Naive thymus-derived CD4-positive, alpha-beta T cell (primary cell): ENCODE measurements around the gene RAB18. TPM values are rescaled to one million over a fixed set of nuclear protein-coding genes. Genes with fewer than 3 reads are reported as not detected.

Source experiments
- ATAC-seq: fragments of 150-1000 bp; cut with Tn5 transposase; 2 replicates; pipeline ENCODE4 v1.10.0; 2021; ENCODE audit warnings: mild to moderate bottlenecking, moderate library complexity
- CTCF ChIA-PET: fragments of 350-600 bp; sonication (Branson Sonifier 250); formaldehyde crosslinking; loops from one replicate; lab custom pipeline; 2021; ENCODE audit warnings: antibody characterized with exemption; lab: Charles Lee
- POLR2A ChIA-PET: fragments of 350-600 bp; sonication (Branson Sonifier 250); formaldehyde crosslinking; loops from one replicate; lab custom pipeline; 2021; ENCODE audit warnings: antibody characterized with exemption, inconsistent platforms; lab: Charles Lee
- DNase-seq, 9 donors: peaks; one replicate each; pipeline versions ENCODE4 v3.0.0 to v3.0.0-alpha.2; 2020 to 2022; ENCODE audit warnings: mixed read lengths in 1 of 9
- H3K27ac ChIP-seq: one replicate; pipeline ENCODE4 v1.7.0; 2013; ENCODE audit warnings: mild to moderate bottlenecking, low read depth, low read length, moderate library complexity
- H3K27me3 ChIP-seq, 2 donors: one replicate each; pipeline ENCODE4 v1.7.0; 2013; ENCODE audit warnings: low read length in 2 of 2, mild to moderate bottlenecking in 2 of 2, moderate library complexity in 2 of 2; ENCODE audit not compliant: control insufficient read depth in 2 of 2, insufficient read depth in 2 of 2
- H3K36me3 ChIP-seq, 3 experiments: 1 replicate in 2 of 3; 2 replicates in 1 of 3; pipeline ENCODE4 v1.7.0; 2013; ENCODE audit warnings: low read length in 3 of 3, mild to moderate bottlenecking in 3 of 3, moderate library complexity in 1 of 3; ENCODE audit not compliant: insufficient read depth in 3 of 3, control insufficient read depth in 2 of 3
- H3K4me1 ChIP-seq, 2 donors: one replicate each; pipeline ENCODE4 v1.7.0; 2013; ENCODE audit warnings: low read length in 2 of 2, mild to moderate bottlenecking in 2 of 2, moderate library complexity in 1 of 2; ENCODE audit not compliant: control insufficient read depth in 2 of 2, insufficient read depth in 2 of 2
- H3K4me3 ChIP-seq: 2 replicates; pipeline ENCODE4 v1.7.0; 2013; ENCODE audit warnings: mild to moderate bottlenecking, low read length
- H3K9me3 ChIP-seq, 3 experiments: 1 replicate in 2 of 3; 2 replicates in 1 of 3; pipeline ENCODE4 v1.7.0; 2013; ENCODE audit warnings: low read length in 3 of 3; ENCODE audit not compliant: control insufficient read depth in 2 of 3
- H3K27ac Mint-ChIP-seq, 9 donors: one replicate each; pipeline ENCODE4 v1.8.0; 2020 to 2022; ENCODE audit warnings: mixed read lengths in 9 of 9, mild to moderate bottlenecking in 8 of 9, moderate library complexity in 5 of 9, inconsistent platforms in 2 of 9
- H3K27me3 Mint-ChIP-seq, 5 donors: one replicate each; pipeline ENCODE4 v1.8.0; 2021 to 2022; ENCODE audit warnings: mixed read lengths in 5 of 5, mild to moderate bottlenecking in 1 of 5
- H3K36me3 Mint-ChIP-seq, 5 donors: one replicate each; pipeline ENCODE4 v1.8.0; 2020 to 2022; ENCODE audit warnings: mixed read lengths in 5 of 5, mild to moderate bottlenecking in 3 of 5, inconsistent platforms in 1 of 5
- H3K4me1 Mint-ChIP-seq, 7 donors: one replicate each; pipeline ENCODE4 v1.8.0; 2020 to 2022; ENCODE audit warnings: mixed read lengths in 7 of 7, mild to moderate bottlenecking in 3 of 7, inconsistent platforms in 1 of 7
- H3K4me3 Mint-ChIP-seq, 10 donors: one replicate each; pipeline ENCODE4 v1.8.0; 2020 to 2022; ENCODE audit warnings: mild to moderate bottlenecking in 10 of 10, mixed read lengths in 10 of 10, moderate library complexity in 6 of 10, inconsistent platforms in 2 of 10
- H3K9me3 Mint-ChIP-seq, 11 donors: one replicate each; pipeline ENCODE4 v1.8.0; 2020 to 2022; ENCODE audit warnings: mixed read lengths in 11 of 11, mild to moderate bottlenecking in 4 of 11, inconsistent platforms in 1 of 11, moderate library complexity in 1 of 11
- intact Hi-C, 2 donors: fragments of 100-400 bp; cut with micrococcal nuclease; formaldehyde crosslinking; loops; one replicate each; pipeline ENCODE4 v1.15.1; 2023
- polyA plus RNA-seq, 2 donors: library from polyadenylated mRNA; unstranded; fragments of 300-500 nt; fragmentation: Illumina TruSeq; gene quantifications; one replicate each; pipeline ENCODE4 v1.2.3, GENCODE V29; 2021
- total RNA-seq, 6 experiments: library from RNA in 5 of 6; stranded (reverse) in 5 of 6; gene quantifications; 1 replicate in 5 of 6; 2 replicates in 1 of 6; pipeline ENCODE4 v1.2.3 and lab custom pipeline; 2021 to 2026

The RAB18 gene
- total and polyA plus RNA-seq, 7 experiments from 2014 or later: 54.0 to 96.1 (median 73.6) TPM

DNA sequence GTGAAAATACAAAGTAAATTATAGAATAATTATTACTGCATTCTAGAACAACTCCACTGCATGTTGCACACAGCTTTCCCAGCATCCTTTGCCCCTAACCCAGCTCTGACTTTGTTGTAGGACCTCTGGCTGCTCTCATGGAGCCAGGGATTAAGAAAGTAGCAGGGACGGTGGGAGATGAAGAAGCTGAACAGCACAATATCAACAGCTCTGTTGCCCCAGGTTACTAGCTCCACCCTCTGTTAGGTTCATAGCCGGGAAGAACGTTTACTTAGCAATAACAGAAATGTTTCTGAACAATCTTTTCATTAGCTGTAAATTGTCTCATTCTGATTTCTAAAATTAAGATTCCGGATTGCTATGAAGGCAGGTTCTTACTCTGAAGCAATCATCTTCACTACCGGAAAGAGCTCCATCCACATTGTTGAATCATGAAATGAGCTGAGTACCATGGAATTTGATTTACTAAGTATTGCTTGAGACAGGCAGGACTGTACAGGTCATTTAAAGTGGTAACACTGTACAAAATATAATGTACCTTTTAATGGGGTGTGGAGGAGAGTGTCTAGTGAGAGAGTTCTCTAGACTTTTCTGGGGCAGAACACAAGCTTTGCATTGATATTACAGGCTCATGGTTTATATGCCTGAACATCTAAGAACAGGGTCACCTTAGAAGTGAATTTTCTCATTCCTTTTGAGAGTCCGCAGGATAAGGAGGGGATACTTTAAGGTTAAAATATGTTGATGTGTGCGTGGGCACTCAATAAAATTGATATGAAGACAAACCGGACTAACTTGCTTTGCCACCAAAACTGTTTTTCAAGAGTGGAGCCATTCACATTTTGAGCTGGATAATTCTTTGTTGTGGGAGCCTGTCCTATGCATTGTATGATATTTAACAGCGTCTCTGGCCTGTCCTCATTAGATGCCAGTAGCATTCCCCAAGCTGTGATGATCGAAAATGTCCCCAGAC lies 20.8 kb upstream of the RAB18 start:
- ChIA-PET POLR2A (interaction anchor here (0.5 kb wide), 1 partner anchor 53 kb away, joined by 3 read pairs; no protein-coding TSS in a partner anchor), CTCF (no interaction called here)
- H3K36me3 Mint-ChIP-seq: peaks cover 0 to 5% (median 0%) of the 10 kb centered on the region in 5 donors

DNA sequence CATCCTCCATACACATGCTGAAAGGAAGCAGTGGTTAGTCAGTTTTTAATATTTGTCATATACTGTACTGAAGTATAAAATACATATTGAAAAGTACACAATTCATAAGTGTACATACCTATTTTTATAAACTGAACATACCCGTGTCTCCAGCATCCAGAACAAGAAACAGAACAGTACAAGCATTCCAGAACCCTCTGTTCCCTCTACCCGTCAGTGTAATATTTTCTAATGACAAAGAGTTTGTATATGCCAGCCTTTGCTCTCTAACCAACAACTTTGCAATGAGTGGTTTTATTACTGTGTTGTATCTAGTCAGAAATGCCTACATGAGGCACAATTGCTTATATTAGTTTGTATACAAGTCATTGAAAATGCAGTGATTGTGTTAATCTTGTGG lies 18.7 kb upstream of the RAB18 start:
- Mint-ChIP-seq H3K27me3 (peaks cover 5 to 48% (median 11%) of the 10 kb centered on the region in 5 donors), H3K27ac (no peak overlapping the region), H3K4me3 (no peak overlapping the region), H3K9me3 (peaks cover 2 to 23% (median 11%) of the 10 kb centered on the region in 11 donors), H3K36me3 (peaks cover 0 to 5% (median 0%) of the 10 kb centered on the region in 5 donors), H3K4me1 (no peaks in the 10 kb centered on the region)
- DNase-seq: no peak
- H3K27me3 ChIP-seq: no peaks in the 10 kb centered on the region
- intact Hi-C loops: no loop called here
- no peak overlapping the region for H3K4me3 ChIP-seq
- ChIA-PET POLR2A (interaction anchor here (1.6 kb wide), 1 partner anchor 19 kb away, joined by 4 read pairs; the partner anchor contains the start of gene RAB18), CTCF (no interaction called here)
- no peaks in the 10 kb centered on the region for H3K4me1 ChIP-seq
- H3K9me3 ChIP-seq: no peaks in the 10 kb centered on the region
- H3K27ac ChIP-seq: no peak overlapping the region
- no peak for ATAC-seq
- no peaks in the 10 kb centered on the region for H3K36me3 ChIP-seq

More for the DNA sequence above, 20.8 kb upstream of the RAB18 start:
- intact Hi-C loops: no loop called here
- ATAC-seq (no peak), DNase-seq (no peak)
- no peaks in the 10 kb centered on the region for H3K36me3 ChIP-seq
- no peak overlapping the region for H3K4me3 ChIP-seq
- no peaks in the 10 kb centered on the region for H3K4me1 ChIP-seq
- H3K27me3 ChIP-seq: no peaks in the 10 kb centered on the region
- no peaks in the 10 kb centered on the region for H3K9me3 ChIP-seq
- Mint-ChIP-seq H3K9me3 (peaks cover 0 to 11% (median 7%) of the 10 kb centered on the region in 11 donors), H3K4me1 (no peaks in the 10 kb centered on the region), H3K27me3 (peaks cover 5 to 48% (median 7%) of the 10 kb centered on the region in 5 donors), H3K4me3 (no peak overlapping the region), H3K27ac (no peak overlapping the region)
- no peak overlapping the region for H3K27ac ChIP-seq

DNA sequence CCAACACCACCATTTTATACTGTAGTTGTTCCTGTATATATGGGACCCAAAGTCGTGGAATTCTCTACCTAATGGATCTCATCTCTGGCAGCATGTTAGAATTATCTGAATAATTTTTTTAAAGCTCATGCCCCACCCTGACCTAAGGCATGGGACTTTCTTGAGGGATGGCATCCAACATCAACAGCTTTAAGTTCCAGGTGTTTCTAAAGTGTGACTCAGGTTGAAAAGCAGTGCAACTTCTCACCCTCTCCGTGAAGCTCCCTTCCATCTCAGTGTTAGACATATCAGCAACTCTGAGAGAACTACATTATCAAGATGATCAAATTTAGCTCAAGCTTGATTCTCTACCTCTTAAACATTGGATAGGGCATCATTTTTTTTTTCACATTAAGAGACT lies 18.1 kb upstream of the RAB18 start:
- no peak for ATAC-seq
- H3K27ac Mint-ChIP-seq: no peak overlapping the region
- CTCF ChIA-PET: interaction anchor here (0.6 to 0.7 kb wide), 2 partner anchors 40 to 140 kb away, joined by 3 to 4 read pairs; no protein-coding TSS in a partner anchor
- H3K4me1 Mint-ChIP-seq: no peaks in the 10 kb centered on the region
- H3K4me1 ChIP-seq: no peaks in the 10 kb centered on the region
- DNase-seq: no peak
- intact Hi-C loops: no loop called here
- H3K36me3 Mint-ChIP-seq: peaks cover 5 to 10% (median 6%) of the 10 kb centered on the region in 5 donors
- peaks cover 11 to 50% (median 15%) of the 10 kb centered on the region in 5 donors for H3K27me3 Mint-ChIP-seq
- no peaks in the 10 kb centered on the region for H3K27me3 ChIP-seq
- POLR2A ChIA-PET: interaction anchor here (1.6 kb wide), 1 partner anchor 18 kb away, joined by 4 read pairs; the partner anchor contains the start of gene RAB18
- no peaks in the 10 kb centered on the region for H3K36me3 ChIP-seq
- H3K27ac ChIP-seq: no peak overlapping the region
- H3K4me3 Mint-ChIP-seq: no peak overlapping the region
- H3K9me3 Mint-ChIP-seq: peaks cover 3 to 30% (median 15%) of the 10 kb centered on the region in 11 donors
- no peak overlapping the region for H3K4me3 ChIP-seq
- peaks cover 0 to 4% (median 0%) of the 10 kb centered on the region in 3 experiments for H3K9me3 ChIP-seq

DNA sequence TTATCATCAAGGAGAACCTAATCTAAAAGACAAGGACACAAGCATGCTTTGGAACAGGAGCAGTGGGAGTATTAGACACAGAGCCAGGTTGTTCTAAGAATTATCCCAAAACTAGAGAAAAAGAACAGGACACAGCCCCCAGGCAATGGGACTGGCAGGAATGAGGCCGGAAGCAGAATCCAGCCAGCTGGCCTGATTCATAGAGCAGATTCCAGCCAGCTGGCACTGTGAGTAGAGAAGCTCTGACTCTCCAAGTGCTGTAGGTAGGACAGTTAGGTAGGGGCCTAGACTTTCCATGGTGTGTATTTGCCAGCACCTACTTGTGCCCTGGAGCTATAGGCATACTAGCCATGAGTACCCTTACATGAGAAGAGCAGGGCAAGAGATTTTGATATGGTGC lies 13.3 kb upstream of the RAB18 start:
- ChIA-PET CTCF (no interaction called here), POLR2A (no interaction called here)
- no peak overlapping the region for H3K4me3 Mint-ChIP-seq
- intact Hi-C loops: no loop called here
- Histone ChIP-seq H3K4me3 (no peak overlapping the region), H3K9me3 (peaks cover 0 to 12% (median 0%) of the 10 kb centered on the region in 3 experiments), H3K27ac (no peak overlapping the region), H3K4me1 (no peaks in the 10 kb centered on the region), H3K36me3 (no peaks in the 10 kb centered on the region), H3K27me3 (peaks cover 0 to 3% of the 10 kb centered on the region in 2 donors)
- H3K4me1 Mint-ChIP-seq: peaks cover 0 to 3% (median 0%) of the 10 kb centered on the region in 7 donors
- H3K27me3 Mint-ChIP-seq: peaks cover 21 to 65% (median 32%) of the 10 kb centered on the region in 5 donors
- H3K9me3 Mint-ChIP-seq: peaks cover 10 to 43% (median 24%) of the 10 kb centered on the region in 11 donors
- H3K36me3 Mint-ChIP-seq: peaks cover 10 to 15% (median 11%) of the 10 kb centered on the region in 5 donors
- H3K27ac Mint-ChIP-seq: no peak overlapping the region
- ATAC-seq (no peak), DNase-seq (no peak)

DNA sequence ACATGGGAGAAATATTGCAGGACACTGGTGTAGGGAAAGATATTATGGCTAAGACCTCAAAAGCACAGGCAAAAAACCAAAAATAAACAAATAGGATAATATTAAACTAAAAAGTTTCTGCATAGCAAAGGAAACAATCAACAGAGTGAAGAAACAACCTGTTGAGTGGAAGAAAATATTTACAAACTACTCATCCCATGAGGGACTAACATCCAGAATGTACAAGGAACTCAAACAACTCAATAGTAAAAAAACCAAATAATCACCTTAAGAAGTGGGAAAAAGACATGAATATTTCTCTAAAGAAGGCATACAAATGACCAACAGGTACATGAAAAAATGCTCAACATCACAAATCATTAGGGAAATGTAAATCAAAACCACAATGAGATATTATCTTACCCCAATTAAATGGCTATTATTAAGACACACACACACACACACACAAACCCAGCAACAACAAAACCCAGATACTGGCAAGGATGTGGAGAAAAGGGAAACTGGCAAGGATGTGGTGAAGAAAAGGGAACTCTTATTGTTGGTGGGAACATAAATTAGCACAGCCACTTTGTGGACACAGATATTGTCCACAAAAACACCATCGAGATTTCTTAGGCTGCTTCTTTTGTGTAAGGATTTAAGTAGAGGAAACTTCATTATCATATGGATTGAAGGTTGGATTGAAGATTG lies 9.8 kb upstream of the RAB18 start:
- Histone ChIP-seq H3K4me3 (no peak overlapping the region), H3K9me3 (peaks cover 0 to 12% (median 0%) of the 10 kb centered on the region in 3 experiments), H3K4me1 (no peaks in the 10 kb centered on the region), H3K27ac (no peak overlapping the region), H3K27me3 (peaks cover 0 to 3% of the 10 kb centered on the region in 2 donors), H3K36me3 (no peaks in the 10 kb centered on the region)
- ATAC-seq (no peak), DNase-seq (no peak)
- H3K9me3 Mint-ChIP-seq: peaks cover 8 to 27% (median 12%) of the 10 kb centered on the region in 11 donors
- H3K4me3 Mint-ChIP-seq: no peak overlapping the region
- H3K36me3 Mint-ChIP-seq: peaks cover 9 to 14% (median 11%) of the 10 kb centered on the region in 5 donors
- no peak overlapping the region for H3K27ac Mint-ChIP-seq
- intact Hi-C loops: no loop called here
- H3K27me3 Mint-ChIP-seq: peaks cover 17 to 57% (median 22%) of the 10 kb centered on the region in 5 donors
- peaks cover 0 to 3% (median 0%) of the 10 kb centered on the region in 7 donors for H3K4me1 Mint-ChIP-seq
- ChIA-PET CTCF (no interaction called here), POLR2A (interaction anchor here (0.8 kb wide), 1 partner anchor 10 kb away, joined by 3 read pairs; no protein-coding TSS in a partner anchor)

DNA sequence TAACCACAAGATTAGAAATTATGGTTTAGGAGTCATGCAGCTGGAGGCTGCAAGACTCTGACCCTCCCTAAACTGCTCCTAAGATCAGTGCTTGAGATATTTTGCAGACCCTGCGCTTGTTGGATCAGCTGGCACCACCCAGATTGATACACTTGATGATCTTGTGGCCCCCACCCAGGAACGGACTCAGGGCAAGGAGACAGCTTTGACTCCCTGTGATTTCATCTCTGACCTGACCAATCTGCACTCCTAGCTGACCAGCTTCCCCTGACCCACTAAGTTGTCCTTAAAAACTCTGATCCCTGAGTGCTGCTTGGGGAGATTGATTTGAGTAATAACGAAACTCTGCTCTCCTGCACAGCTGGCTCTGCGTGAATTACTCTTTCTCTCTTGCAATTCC lies 8.0 kb upstream of the RAB18 start:
- Histone ChIP-seq H3K9me3 (peaks cover 0 to 6% (median 0%) of the 10 kb centered on the region in 3 experiments), H3K27ac (no peak overlapping the region), H3K36me3 (no peaks in the 10 kb centered on the region), H3K4me3 (no peak overlapping the region), H3K27me3 (peaks cover 0 to 3% of the 10 kb centered on the region in 2 donors), H3K4me1 (no peaks in the 10 kb centered on the region)
- H3K27me3 Mint-ChIP-seq: peaks cover 9 to 51% (median 15%) of the 10 kb centered on the region in 5 donors
- peaks cover 4 to 15% (median 6%) of the 10 kb centered on the region in 11 donors for H3K9me3 Mint-ChIP-seq
- peaks cover 0 to 3% (median 0%) of the 10 kb centered on the region in 7 donors for H3K4me1 Mint-ChIP-seq
- CTCF ChIA-PET: no interaction called here
- POLR2A ChIA-PET: no interaction called here
- ATAC-seq: no peak
- H3K4me3 Mint-ChIP-seq: no peak overlapping the region
- DNase-seq: no peak
- peaks cover 3 to 8% (median 4%) of the 10 kb centered on the region in 5 donors for H3K36me3 Mint-ChIP-seq
- intact Hi-C loops: no loop called here
- no peak overlapping the region for H3K27ac Mint-ChIP-seq
